Measurements from ENCODE around the gene TSPAN14.

TSPAN14 gene

DNA sequence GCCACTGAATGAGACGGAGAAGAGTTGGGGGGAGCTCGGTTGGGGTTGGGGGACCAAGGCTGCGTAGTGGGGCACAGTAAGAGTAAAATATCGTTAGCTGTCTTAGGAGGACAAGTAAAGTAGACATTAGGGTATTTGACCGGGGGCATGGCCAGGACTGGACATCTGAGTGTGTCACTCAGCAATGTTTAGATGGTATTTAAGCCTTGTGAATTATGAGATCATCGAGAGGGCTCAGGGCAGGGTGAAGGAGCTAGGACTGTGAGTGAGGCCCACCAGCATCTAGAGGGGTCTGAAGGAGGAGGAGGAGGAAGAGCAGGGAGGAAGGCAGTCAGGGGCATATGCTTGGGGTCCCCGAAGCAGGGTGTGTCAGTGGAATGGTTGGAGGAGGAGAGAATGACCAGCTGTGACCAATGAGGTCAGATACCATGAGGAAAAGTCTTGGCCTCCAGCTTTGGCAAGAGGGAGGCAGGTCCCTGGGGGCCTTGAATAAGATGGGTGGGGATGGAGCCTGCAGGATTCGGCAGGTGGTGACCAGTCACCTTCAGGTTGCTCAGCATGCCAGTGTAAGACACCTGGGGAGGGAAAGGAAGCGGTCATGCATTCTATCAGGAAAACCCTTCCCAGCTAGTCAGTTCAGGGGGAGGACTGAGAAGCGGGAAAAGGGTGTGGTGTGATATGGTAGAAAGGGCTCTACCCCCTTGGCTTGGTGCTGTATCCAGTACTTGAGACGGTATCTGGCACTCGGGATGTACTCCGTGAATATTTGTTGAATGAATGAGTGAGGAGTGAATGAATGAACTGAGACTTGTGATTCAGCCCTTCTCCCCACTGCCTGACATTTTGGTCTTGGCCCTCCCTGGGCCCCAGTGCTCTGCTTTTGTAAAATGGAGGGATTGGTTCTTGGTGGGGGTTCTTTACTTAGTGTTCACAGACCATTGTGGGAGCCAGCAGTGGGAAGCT, 48.8 kb downstream of the TSPAN14 start:
- no peak for FAIRE-seq
- DNase-seq (ENCODE audit: insufficient read length, low spot score) = no peak

DNA sequence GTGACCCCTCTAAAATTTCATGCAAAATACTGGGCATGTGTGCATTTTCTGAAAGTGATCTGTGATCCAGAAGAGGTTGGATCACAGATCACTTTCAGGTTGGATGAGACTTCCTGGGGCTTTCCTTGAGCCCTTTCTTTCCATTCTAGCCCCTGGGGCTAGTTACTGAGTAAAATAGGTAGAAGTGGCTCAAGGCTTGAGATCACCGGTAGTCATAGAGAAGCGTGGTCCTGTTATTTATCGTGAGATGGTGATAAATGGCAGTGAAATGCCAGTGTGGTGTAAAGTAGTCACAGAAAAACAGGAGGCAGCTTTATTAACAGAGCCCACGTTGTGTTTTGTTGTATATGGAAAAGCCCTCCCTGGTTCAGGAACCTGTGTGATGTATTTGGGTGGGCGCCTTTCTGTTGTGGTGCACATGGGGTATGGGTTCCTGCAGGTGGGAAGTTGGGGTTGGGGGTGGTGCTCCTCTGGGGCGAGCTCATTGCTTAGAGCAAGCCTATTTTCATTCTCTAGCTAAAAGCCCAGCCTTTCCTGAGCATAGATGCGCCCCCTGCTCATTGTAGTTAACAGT, 49.6 kb downstream of the TSPAN14 start:
- no peak for FAIRE-seq
- no peak for DNase-seq (ENCODE audit: insufficient read length, low spot score)

DNA sequence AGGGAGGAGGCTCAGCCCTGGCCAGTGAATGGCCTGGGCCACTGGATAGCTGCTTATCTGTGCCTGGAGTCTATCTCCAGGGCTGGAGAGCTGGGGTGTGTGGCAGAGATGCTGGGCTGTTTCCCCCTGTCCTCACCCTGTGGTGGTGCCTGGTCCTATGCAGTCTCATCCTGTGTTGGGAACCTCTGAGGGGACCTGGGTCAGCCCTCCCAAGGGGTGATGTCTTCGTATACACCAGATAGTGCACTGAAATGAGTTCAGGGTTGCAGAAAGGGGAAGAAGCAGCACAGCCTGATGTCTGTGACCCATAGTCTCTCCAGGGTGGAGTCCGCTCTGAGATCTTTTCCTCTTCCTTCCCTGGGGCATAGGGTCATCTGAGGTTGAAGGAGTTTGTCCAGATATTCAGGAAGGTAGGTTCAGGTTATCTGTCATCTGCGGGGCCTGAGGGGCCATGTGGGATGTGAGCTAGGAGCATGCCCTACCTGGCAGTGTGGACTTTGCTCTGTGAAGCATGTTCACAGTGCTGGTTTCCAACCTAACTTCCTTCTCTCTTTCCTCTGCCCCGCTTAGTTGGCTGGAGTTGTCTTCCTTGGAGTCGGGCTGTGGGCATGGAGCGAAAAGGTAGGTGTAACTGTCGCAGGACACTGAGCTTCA, 50.2 kb downstream of the TSPAN14 start:
- FAIRE-seq = no peak

DNA sequence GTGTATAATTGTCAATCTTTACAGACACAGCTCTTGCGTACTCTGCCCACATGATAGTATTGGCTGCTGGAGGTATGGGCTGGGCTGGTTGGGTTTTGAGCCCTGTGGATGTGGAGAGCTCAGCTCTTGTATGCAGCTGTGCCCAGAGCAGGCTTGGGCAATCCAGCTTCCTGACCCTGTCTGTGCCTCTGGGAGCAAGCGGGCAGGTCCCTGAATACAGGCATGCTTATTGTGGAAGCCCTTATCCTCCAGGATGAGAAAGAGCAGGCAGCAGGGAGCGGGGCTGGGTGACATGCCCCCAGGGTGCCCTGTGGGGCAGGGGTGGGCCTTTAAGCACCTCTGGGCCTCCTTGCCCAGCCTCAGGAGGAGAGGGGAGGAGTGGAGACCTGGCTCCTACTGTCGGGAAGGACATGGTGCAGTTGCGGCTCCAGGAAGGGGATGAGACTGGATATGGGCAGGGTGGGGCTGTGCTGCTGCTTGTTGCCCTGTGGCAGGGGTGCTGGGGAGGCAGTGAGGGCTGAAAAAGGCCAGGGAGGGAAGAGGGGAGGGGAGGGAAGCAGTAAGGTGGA, 50.9 kb downstream of the TSPAN14 start:
- no peak for DNase-seq (ENCODE audit: insufficient read length, low spot score)
- FAIRE-seq = no peak

More for the DNA sequence above, 50.2 kb downstream of the TSPAN14 start:
- no peak for DNase-seq (ENCODE audit: insufficient read length, low spot score)

DNA sequence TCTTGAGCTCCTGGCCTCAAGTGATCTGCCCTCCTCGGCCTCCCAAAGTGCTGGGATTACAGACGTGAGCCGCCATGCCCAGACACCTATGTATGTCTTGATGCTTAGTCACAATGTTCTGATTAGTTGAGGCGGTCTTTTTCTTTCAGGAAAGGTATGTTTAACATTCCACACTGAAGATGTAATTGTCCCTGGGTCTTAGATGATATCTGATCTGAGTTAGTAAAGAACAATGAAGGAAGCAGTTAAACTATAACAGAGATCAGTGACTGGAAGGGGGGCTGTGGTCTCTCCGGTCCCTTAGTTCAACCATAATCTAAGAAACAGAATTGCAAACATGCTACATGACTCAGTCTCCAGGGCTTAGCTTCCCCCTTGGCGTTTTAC, 52.1 kb downstream of the TSPAN14 start:
- DNase-seq (ENCODE audit: insufficient read length, low spot score) (no peak), FAIRE-seq (no peak)

DNA sequence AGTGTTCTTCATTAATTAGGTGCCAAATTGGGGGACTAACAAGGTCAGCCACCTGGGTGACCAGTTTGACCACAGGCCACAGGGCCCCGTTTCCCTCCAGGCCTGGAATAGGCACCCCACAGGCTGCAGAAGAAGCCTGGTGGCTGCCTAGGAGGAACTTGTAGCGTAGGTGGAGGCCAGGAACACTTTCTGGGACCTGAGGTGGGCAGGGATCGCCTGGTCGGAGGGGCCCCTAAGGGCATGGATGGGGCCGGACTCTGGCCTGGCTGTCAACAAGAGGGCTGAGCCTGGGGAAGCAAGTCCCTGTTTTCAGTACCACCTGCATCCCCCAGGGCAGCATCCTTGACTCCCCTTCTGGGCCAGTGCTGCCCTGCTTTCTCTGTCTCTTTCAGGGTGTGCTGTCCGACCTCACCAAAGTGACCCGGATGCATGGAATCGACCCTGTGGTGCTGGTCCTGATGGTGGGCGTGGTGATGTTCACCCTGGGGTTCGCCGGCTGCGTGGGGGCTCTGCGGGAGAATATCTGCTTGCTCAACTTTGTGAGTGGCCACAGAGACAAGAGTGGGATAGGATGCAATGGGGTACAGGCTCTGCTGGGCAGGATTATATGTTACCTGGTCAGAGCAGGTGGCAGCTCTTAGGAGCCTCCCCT, 52.9 kb downstream of the TSPAN14 start:
- FAIRE-seq (no peak), DNase-seq (ENCODE audit: insufficient read length, low spot score) (no peak)

DNA sequence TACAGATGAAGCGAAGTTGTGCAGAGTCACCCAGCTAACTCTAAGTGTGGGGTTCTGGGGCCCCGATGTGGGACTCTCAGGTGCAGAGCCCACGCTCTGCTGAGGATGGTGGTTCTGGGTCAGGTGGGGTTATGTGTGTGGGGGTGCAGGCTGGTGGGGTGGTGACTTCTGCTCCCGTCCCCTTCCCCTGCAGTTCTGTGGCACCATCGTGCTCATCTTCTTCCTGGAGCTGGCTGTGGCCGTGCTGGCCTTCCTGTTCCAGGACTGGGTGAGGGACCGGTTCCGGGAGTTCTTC, 54.9 kb downstream of the TSPAN14 start:
- FAIRE-seq = no peak
- DNase-seq (ENCODE audit: insufficient read length, low spot score) = no peak

DNA sequence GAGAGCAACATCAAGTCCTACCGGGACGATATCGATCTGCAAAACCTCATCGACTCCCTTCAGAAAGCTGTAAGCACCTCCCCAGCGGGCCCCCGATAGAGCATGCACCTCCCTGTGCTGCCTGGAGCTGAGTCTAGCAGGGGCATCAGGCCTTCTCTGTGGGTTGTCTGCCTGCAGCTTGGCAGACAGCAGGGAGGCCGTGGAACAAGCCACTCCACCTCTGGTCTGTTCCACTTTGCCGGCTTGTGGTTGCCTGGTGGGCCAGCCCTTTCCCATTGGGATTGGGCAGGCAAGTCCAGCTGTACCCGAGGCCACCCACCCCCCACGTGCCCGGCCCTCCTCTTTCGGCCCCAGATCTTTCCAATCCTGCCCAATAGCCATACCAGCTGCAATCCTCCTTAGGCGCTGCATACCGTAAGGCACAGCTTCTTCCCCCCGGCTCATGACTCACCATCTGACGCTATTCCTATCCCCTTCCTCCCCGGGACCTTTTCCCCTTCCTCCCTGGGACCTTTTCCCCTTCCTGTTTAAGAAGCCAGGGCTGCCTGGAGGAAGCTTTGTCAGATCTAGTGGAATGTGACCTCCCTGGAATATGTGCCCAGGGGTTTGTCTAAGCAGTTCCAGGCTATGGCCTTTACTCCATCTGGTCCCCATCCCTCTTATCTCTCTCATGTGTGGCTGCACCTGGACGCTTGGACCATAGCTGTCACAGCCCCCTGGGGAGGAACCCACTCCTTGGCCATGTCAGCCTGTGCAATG, 55.5 kb downstream of the TSPAN14 start:
- DNase-seq (ENCODE audit: insufficient read length, low spot score) (no peak), FAIRE-seq (no peak)

DNA sequence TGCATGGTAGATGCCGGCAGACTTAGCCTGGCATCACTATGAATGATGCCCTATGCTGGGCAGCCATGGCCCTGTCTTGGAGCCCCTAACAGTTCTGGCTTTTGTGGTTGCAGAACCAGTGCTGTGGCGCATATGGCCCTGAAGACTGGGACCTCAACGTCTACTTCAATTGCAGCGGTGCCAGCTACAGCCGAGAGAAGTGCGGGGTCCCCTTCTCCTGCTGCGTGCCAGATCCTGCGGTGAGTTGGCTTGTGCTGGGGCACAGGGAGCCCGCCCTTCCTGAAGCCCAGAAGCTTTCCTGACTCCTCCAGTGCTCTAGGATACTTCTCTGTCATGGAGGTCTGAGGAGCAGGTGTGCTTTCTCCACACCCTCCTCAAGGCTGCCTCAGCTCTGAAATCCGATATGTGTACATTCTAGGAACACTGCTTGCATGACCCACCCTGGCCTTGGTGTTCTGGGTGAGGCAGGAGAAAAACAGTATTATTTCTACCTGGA, 58.0 kb downstream of the TSPAN14 start:
- FAIRE-seq (no peak), DNase-seq (ENCODE audit: insufficient read length, low spot score) (no peak)

DNA sequence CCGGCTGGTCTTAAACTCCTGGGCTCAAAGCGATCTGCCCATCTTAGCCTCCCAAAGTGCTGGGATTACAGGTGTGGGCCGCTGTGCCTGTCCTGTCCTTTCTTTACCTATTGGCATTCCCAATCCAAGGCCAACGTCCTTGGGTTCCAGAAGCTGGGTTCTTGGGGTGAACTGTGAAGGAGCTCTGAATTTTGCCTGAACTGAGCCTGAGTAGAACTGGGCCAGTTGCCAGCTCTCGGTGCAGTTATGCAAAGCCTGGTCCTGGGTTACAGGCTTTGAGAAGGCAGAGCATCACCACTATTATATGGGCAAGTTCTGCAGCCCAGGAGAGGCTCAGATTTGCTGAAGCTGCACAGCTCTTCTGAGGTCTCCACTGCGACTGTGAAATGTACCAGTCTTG, 59.0 kb downstream of the TSPAN14 start:
- FAIRE-seq (no peak), DNase-seq (ENCODE audit: insufficient read length, low spot score) (no peak)

DNA sequence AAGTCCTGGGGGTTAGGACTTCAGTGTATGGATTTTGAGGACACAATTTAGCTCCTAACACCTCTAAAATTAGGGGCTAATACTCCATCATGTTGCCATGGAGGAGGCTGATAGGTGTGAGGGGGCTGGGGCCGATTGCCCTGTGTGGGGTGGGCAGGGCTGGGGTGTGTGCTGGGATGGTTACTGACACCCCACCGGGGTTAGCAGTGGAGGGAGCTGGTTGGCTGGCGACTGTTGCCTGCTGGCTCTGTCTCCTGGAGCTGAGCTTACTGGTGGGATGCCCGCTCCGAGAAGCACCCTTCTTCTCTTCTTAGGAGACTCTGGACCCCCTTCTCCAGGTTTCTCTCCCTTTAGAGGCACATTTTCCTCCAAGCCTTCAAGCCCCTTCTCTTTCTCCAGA, 61.4 kb downstream of the TSPAN14 start:
- no peak for FAIRE-seq
- no peak for DNase-seq (ENCODE audit: insufficient read length, low spot score)

DNA sequence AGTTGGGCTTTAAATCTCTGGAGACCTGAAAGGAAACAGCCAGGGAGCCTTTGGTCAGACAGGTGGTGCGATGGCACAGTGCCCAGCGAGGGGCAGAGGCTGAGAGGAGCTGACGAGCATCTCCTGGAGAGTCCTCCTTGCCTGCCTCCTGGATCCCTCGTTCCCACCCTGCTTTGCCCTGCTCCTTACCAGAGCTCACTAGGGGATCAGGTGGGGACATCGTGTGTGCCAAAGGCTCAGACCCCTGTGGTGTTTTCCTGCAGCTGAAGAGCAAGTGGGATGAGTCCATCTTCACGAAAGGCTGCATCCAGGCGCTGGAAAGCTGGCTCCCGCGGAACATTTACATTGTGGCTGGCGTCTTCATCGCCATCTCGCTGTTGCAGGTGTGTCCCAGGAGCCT, 61.8 kb downstream of the TSPAN14 start:
- FAIRE-seq (no peak), DNase-seq (ENCODE audit: insufficient read length, low spot score) (no peak)

DNA sequence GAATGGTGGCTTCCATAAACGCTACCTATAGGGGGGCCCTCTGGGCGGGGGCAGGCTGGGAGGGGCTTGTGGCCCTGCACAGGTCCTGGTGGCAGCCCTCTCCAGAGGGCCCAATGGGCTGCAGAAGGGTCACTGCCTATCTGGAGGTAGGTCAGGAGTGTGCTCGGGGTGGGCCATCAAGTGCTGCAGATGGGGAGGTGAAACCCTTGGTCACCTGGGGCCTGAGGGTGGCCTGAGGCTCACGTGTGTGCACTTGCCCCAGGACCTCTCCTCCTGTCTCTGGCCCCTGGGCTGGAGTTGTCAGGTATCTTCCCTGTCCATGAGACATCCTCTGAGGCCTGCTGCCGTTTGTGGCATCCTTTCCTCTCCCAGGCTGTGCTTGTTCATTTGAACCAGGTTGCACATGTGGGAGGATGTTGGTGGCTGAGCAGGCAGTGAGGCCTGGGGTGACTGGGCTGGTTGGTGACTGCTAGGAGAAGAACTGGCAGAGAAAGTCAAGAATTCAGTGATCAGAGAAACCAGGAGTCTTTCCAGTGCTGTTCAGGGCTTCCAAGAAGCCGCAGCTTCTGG, 62.5 kb downstream of the TSPAN14 start:
- no peak for FAIRE-seq
- no peak for DNase-seq (ENCODE audit: insufficient read length, low spot score)

DNA sequence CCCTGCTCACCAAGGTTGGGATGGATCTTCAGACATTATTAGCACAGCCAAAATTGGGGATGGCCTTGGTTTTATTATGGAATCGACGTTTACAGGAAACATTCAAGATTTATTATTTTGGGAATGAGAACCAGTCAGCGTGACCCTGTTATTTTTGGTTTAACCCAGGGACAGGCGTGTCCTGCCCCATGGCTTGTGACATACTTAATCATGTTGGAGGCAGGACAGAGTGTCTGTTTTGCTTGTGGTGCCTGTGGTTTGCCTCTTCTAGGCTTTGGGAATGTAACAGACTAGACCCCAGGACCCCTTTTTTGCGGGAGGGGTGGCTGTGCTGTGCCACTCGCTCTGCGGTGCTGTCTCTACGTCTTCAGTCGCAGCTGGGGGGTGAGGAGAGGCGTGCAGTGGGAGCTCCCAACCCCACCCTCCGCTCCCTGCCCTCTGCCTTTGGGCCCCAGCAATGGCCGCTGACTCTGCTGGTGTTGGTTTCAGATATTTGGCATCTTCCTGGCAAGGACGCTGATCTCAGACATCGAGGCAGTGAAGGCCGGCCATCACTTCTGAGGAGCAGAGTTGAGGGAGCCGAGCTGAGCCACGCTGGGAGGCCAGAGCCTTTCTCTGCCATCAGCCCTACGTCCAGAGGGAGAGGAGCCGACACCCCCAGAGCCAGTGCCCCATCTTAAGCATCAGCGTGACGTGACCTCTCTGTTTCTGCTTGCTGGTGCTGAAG, 63.5 kb downstream of the TSPAN14 start:
- FAIRE-seq = no peak

DNA sequence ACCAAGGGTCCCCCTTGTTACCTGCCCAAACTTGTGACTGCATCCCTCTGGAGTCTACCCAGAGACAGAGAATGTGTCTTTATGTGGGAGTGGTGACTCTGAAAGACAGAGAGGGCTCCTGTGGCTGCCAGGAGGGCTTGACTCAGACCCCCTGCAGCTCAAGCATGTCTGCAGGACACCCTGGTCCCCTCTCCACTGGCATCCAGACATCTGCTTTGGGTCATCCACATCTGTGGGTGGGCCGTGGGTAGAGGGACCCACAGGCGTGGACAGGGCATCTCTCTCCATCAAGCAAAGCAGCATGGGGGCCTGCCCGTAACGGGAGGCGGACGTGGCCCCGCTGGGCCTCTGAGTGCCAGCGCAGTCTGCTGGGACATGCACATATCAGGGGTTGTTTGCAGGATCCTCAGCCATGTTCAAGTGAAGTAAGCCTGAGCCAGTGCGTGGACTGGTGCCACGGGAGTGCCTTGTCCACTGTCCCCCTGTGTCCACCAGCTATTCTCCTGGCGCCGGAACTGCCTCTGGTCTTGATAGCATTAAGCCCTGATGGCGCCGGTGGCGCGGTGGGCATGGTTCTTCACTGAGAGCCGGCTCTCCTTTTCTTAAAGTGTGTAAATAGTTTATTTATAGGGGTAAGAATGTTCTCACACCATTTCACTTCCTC, 64.2 kb downstream of the TSPAN14 start:
- FAIRE-seq = no peak
- no peak for DNase-seq (ENCODE audit: insufficient read length, low spot score)

More for the DNA sequence above, 63.5 kb downstream of the TSPAN14 start:
- DNase-seq (ENCODE audit: insufficient read length, low spot score) = no peak

DNA sequence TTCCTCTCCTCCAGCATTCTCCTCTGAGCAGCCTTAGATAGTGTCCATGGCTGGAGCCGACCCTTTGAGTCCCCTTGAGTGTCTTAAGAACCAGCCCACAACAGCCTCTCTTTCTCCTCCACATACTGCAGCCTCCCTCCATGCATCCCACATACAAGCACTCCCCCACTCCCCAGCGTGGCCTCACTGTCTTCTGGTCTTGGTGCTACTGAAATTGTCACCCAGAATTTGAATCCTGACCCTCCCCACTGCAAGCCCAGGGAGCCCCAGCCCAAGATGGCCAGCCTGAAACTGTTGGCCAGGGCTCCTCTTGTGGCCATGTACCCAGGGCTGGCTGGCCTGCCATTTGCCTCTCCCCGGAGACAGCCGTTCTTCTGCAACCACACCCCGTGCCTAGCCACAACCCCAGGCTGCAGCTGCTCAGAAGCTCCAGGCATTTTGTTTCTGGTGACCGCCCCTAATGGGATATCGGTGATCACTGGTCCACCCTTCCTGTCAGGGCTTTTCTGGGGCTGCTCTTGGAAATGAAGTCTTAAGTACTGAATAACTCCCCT, 64.8 kb downstream of the TSPAN14 start:
- no peak for FAIRE-seq
- DNase-seq (ENCODE audit: insufficient read length, low spot score) = no peak

DNA sequence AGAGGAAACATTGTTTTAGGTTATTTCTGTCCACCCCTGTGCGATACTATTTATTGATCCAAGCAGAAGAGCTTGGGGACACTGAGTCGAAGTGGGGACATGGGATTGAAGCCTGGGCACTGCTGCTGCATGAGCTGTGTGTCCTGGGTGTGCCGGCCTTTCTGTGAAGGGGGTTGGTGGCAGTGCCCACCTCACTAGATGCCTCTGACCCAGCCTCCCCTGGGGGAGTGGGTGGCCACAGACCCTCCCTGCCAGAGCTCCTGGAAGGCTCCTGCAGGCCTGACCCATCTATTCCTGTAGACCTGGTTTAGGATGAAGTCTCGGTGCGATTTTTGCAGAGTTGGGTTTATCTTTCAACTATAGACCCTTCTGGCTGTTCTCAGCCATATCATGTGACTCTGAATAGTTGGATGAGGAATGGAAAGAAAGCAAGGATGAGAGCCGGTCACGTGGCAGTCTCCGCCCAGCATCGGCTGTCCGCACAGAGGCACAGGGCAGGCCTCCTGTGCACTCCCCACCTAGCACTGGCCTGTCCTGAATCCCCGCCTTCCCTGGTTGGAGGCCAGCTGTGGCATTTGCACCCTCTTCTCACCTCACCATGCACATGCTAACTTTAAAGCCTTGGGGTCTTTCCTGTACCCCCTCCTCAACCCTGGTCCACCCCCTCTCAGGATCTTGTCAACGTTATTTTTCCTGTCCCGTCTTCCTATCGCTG, 66.0 kb downstream of the TSPAN14 start:
- DNase-seq (ENCODE audit: insufficient read length, low spot score) = no peak
- no peak for FAIRE-seq

All from GM19239 (cell line).